GM23338 (cell line): ENCODE data around the gene SCRT2. TPM values are rescaled to one million over a fixed set of nuclear protein-coding genes. Genes with fewer than 3 reads are reported as not detected.

ENCODE experiments used
- ATAC-seq: fragments of 200-7000 bp; cut with Tn5 transposase; 3 replicates; pipeline ENCODE4 v1.9.1; 2020
- DNase-seq: peaks from one replicate; pipeline ENCODE4 v3.0.0-alpha.2; 2015; ENCODE audit warnings: low spot score
- H2AFZ ChIP-seq: fragments of 200-600 bp; sonication (generic); 2 replicates; pipeline ENCODE4 v1.8.0; 2016; ENCODE audit warnings: antibody characterized with exemption, mild to moderate bottlenecking, moderate library complexity
- H3F3A ChIP-seq: fragments of 200-600 bp; sonication (generic); replicated peaks from 2 replicates; pipeline ENCODE4 v1.8.0; 2017; ENCODE audit warnings: antibody characterized with exemption, mixed run types, low read depth
- H3K27ac ChIP-seq: fragments of 200-600 bp; sonication (generic); 2 replicates; pipeline ENCODE4 v1.6.1; 2016; ENCODE audit warnings: low read depth
- H3K27me3 ChIP-seq: fragments of 200-600 bp; sonication (generic); 2 replicates; pipeline ENCODE4 v1.8.0; 2016; ENCODE audit warnings: mild to moderate bottlenecking, mixed run types, moderate library complexity; ENCODE audit not compliant: insufficient read depth
- H3K36me3 ChIP-seq: fragments of 200-600 bp; sonication (generic); 2 replicates; pipeline ENCODE4 v1.8.0; 2016; ENCODE audit warnings: mild to moderate bottlenecking; ENCODE audit not compliant: insufficient read depth
- H3K4me1 ChIP-seq: fragments of 200-600 bp; sonication (generic); 2 replicates; pipeline ENCODE4 v1.8.0; 2016; ENCODE audit warnings: mild to moderate bottlenecking, moderate library complexity; ENCODE audit not compliant: insufficient read depth
- H3K4me2 ChIP-seq: fragments of 200-600 bp; sonication (generic); 2 replicates; pipeline ENCODE4 v1.7.1; 2017; ENCODE audit warnings: mixed run types
- H3K4me3 ChIP-seq: fragments of 200-600 bp; sonication (generic); 2 replicates; pipeline ENCODE4 v1.6.1; 2016; ENCODE audit warnings: mixed run types
- H3K79me2 ChIP-seq: fragments of 200-600 bp; sonication (generic); replicated peaks from 2 replicates; pipeline ENCODE4 v1.8.0; 2017; ENCODE audit warnings: mild to moderate bottlenecking; ENCODE audit not compliant: insufficient read depth
- H3K9me2 ChIP-seq: fragments of 200-600 bp; sonication (generic); 2 replicates; pipeline ENCODE4 v1.8.0; 2017; ENCODE audit not compliant: insufficient read depth
- H4K20me1 ChIP-seq: fragments of 200-600 bp; sonication (generic); replicated peaks from 2 replicates; pipeline ENCODE4 v1.8.0; 2017; ENCODE audit warnings: mild to moderate bottlenecking; ENCODE audit not compliant: insufficient read depth
- H3K27ac Mint-ChIP-seq: 2 replicates; pipeline ENCODE4 v1.8.0; 2020; ENCODE audit warnings: inconsistent platforms, mild to moderate bottlenecking, moderate library complexity, mixed read lengths
- H3K27me3 Mint-ChIP-seq: 3 replicates; pipeline ENCODE4 v1.8.0; 2022; ENCODE audit warnings: low read depth, mild to moderate bottlenecking, moderate library complexity, mixed read lengths, inconsistent platforms; ENCODE audit not compliant: insufficient read depth, poor library complexity
- H3K36me3 Mint-ChIP-seq: 3 replicates; pipeline ENCODE4 v1.8.0; 2021; ENCODE audit warnings: low read depth, mild to moderate bottlenecking, inconsistent platforms, moderate library complexity, mixed read lengths
- H3K4me1 Mint-ChIP-seq: 3 replicates; pipeline ENCODE4 v1.8.0; 2020; ENCODE audit warnings: mild to moderate bottlenecking, inconsistent platforms, mixed read lengths
- H3K4me3 Mint-ChIP-seq: 3 replicates; pipeline ENCODE4 v1.8.0; 2021; ENCODE audit warnings: moderate library complexity, mild to moderate bottlenecking, inconsistent platforms, mixed read lengths
- H3K9me3 Mint-ChIP-seq: 3 replicates; pipeline ENCODE4 v1.8.0; 2020; ENCODE audit warnings: moderate library complexity, mild to moderate bottlenecking, inconsistent platforms, mixed read lengths
- CREB1 ChIP-seq: fragments of 250-450 bp; sonication (Bioruptor Pico); IDR thresholded peaks from 2 replicates; pipeline ENCODE4 v1.5.0; 2020; ENCODE audit warnings: low read depth, mild to moderate bottlenecking, moderate library complexity
- EZH2 ChIP-seq: fragments of 200-600 bp; sonication (generic); IDR thresholded peaks from one replicate; pipeline ENCODE4 v1.8.0; 2017; ENCODE audit warnings: antibody characterized with exemption, mild to moderate bottlenecking, low read depth; ENCODE audit not compliant: unreplicated experiment
- EZH2phosphoT487 ChIP-seq: fragments of 200-600 bp; sonication (generic); IDR thresholded peaks from one replicate; pipeline ENCODE4 v1.8.1; 2018; ENCODE audit warnings: antibody characterized with exemption; ENCODE audit not compliant: unreplicated experiment
- JUNB ChIP-seq: IDR thresholded peaks from one replicate; pipeline ENCODE4 v1.6.1; 2016; ENCODE audit warnings: antibody characterized with exemption; ENCODE audit not compliant: unreplicated experiment
- NANOG ChIP-seq: IDR thresholded peaks from 2 replicates; pipeline ENCODE4 v1.6.1; 2016; ENCODE audit warnings: antibody characterized with exemption, borderline replicate concordance
- POLR2AphosphoS5 ChIP-seq: IDR thresholded peaks from 2 replicates; pipeline ENCODE4 v1.6.1; 2016; ENCODE audit warnings: antibody characterized with exemption, low read depth
- STAT1 ChIP-seq: IDR thresholded peaks from one replicate; pipeline ENCODE4 v1.6.1; 2016; ENCODE audit warnings: antibody characterized with exemption; ENCODE audit not compliant: unreplicated experiment
- ZNF114 ChIP-seq: fragments of 250-450 bp; sonication (Bioruptor Pico); IDR thresholded peaks from 2 replicates; pipeline ENCODE4 v1.5.0; 2020; ENCODE audit warnings: mild to moderate bottlenecking, moderate library complexity
- polyA plus RNA-seq: library from polyadenylated mRNA; unstranded; fragments of >200 nt; fragmentation: Nextera tagmentation; extraction: Ambion mirVana; gene quantifications from 2 replicates; pipeline ENCODE4 v1.2.1, GENCODE V29; 2016
- total RNA-seq: library from RNA; depleted of rRNA; stranded (reverse); fragments of >200 nt; shearing (Covaris generic); gene quantifications from 2 replicates; pipeline ENCODE4 v1.2.3, GENCODE V29; 2014
- TF ChIP-seq, protein P1 (sequence below), 2 experiments: fragments of 200-600 bp in 1 of 2; sonication (generic) in 1 of 2; conservative IDR thresholded peaks; 2 replicates each; pipeline versions ENCODE4 v1.5.1 to v1.6.1; 2016 to 2017; ENCODE audit warnings: antibody characterized with exemption in 2 of 2, low read depth in 2 of 2, mild to moderate bottlenecking in 2 of 2, moderate library complexity in 1 of 2
- TF ChIP-seq, protein P2 (sequence below): IDR thresholded peaks from 2 replicates; pipeline ENCODE4 v1.6.1; 2016; ENCODE audit warnings: antibody characterized with exemption
- TF ChIP-seq, protein P3 (sequence below): fragments of 250-450 bp; sonication (Bioruptor Pico); IDR thresholded peaks from 2 replicates; pipeline ENCODE4 v1.5.0; 2020; ENCODE audit warnings: mild to moderate bottlenecking, moderate library complexity

Gene SCRT2
- total and polyA plus RNA-seq, 2 experiments from 2014 or later: 0.31 TPM; not detected in 1

GRCh38 chr20:665276-665675 lies 10.3 kb downstream of the SCRT2 start (continued):
- TF ChIP-seq CREB1 (CRISPR knock-in tag) (no peak), ZNF114 (CRISPR knock-in tag) (no peak), JUNB (no peak), EZH2phosphoT487 (no peak)
- TF ChIP-seq, protein P1, sequence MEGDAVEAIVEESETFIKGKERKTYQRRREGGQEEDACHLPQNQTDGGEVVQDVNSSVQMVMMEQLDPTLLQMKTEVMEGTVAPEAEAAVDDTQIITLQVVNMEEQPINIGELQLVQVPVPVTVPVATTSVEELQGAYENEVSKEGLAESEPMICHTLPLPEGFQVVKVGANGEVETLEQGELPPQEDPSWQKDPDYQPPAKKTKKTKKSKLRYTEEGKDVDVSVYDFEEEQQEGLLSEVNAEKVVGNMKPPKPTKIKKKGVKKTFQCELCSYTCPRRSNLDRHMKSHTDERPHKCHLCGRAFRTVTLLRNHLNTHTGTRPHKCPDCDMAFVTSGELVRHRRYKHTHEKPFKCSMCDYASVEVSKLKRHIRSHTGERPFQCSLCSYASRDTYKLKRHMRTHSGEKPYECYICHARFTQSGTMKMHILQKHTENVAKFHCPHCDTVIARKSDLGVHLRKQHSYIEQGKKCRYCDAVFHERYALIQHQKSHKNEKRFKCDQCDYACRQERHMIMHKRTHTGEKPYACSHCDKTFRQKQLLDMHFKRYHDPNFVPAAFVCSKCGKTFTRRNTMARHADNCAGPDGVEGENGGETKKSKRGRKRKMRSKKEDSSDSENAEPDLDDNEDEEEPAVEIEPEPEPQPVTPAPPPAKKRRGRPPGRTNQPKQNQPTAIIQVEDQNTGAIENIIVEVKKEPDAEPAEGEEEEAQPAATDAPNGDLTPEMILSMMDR (conservative IDR thresholded peaks at IDR 0.05; ENCODE audit: low read depth in 2 of 2): no peak

- peak overlapping the region; percentile 50; the same call in 2 of the 3 replicates for H3K4me3 Mint-ChIP-seq
- peaks cover 72% of the 10 kb centered on the region for H3K4me1 Mint-ChIP-seq
- Histone ChIP-seq H2AFZ (no peak overlapping the region), H4K20me1 (no peaks in the 10 kb centered on the region), H3K4me1 (peaks cover 62% of the 10 kb centered on the region), H3F3A (peaks cover 14% of the 10 kb centered on the region), H3K4me2 (peak overlapping the region; percentile 67; the same call in 1 of the 2 replicates), H3K36me3 (no peaks in the 10 kb centered on the region; the same call in 1 of the 2 replicates), H3K27me3 (peaks cover 55% of the 10 kb centered on the region), H3K4me3 (peak overlapping the region; percentile 37; the same call in 1 of the 2 replicates), H3K9me2 (0 out of 2 replicates have a peak, but pooled peaks cover 2% of the 10 kb centered on the region), H3K79me2 (no peaks in the 10 kb centered on the region), H3K27ac (no peak overlapping the region)
- TF ChIP-seq, protein P2, sequence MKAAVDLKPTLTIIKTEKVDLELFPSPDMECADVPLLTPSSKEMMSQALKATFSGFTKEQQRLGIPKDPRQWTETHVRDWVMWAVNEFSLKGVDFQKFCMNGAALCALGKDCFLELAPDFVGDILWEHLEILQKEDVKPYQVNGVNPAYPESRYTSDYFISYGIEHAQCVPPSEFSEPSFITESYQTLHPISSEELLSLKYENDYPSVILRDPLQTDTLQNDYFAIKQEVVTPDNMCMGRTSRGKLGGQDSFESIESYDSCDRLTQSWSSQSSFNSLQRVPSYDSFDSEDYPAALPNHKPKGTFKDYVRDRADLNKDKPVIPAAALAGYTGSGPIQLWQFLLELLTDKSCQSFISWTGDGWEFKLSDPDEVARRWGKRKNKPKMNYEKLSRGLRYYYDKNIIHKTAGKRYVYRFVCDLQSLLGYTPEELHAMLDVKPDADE: no peak
- TF ChIP-seq EZH2 (peak; percentile 25), NANOG (no peak), EZH2phosphoT487 (no peak)
- ATAC-seq (no peak), DNase-seq (no peak)
- H3K36me3 Mint-ChIP-seq: no peaks in the 10 kb centered on the region
- 0 out of 3 replicates have a peak, but pooled peaks cover 3% of the 10 kb centered on the region for H3K9me3 Mint-ChIP-seq
- peaks cover 37% of the 10 kb centered on the region for H3K27me3 Mint-ChIP-seq
- H3K27ac Mint-ChIP-seq: no peak overlapping the region
Measured at GRCh38 chr20:664576-664975, 11.0 kb downstream of the SCRT2 start.

- DNase-seq (no peak), ATAC-seq (no peak; the same call in 2 of the 3 replicates)
- peaks cover 66% of the 10 kb centered on the region for H3K4me1 ChIP-seq
- H3K79me2 ChIP-seq: no peaks in the 10 kb centered on the region
- peaks cover 14% of the 10 kb centered on the region for H3F3A ChIP-seq
- peak overlapping the region; percentile 37; the same call in 1 of the 2 replicates for H3K4me3 ChIP-seq
- peaks cover 55% of the 10 kb centered on the region for H3K27me3 ChIP-seq
- peak overlapping the region; percentile 67; the same call in 1 of the 2 replicates for H3K4me2 ChIP-seq
- peaks cover 72% of the 10 kb centered on the region for H3K4me1 Mint-ChIP-seq
- H3K27me3 Mint-ChIP-seq: peaks cover 36% of the 10 kb centered on the region
- no peaks in the 10 kb centered on the region; the same call in 1 of the 2 replicates for H3K36me3 ChIP-seq
- H4K20me1 ChIP-seq: no peaks in the 10 kb centered on the region
- H3K9me2 ChIP-seq: 0 out of 2 replicates have a peak, but pooled peaks cover 5% of the 10 kb centered on the region
- H3K27ac ChIP-seq: no peak overlapping the region
- H3K4me3 Mint-ChIP-seq: no peak overlapping the region
- no peak overlapping the region for H3K27ac Mint-ChIP-seq
- no peaks in the 10 kb centered on the region for H3K36me3 Mint-ChIP-seq
- H2AFZ ChIP-seq: no peak overlapping the region
- H3K9me3 Mint-ChIP-seq: 0 out of 3 replicates have a peak, but pooled peaks cover 3% of the 10 kb centered on the region
- TF ChIP-seq CREB1 (CRISPR knock-in tag) (no peak), POLR2AphosphoS5 (no peak), STAT1 (no peak), EZH2phosphoT487 (no peak)
- TF ChIP-seq, protein P3, sequence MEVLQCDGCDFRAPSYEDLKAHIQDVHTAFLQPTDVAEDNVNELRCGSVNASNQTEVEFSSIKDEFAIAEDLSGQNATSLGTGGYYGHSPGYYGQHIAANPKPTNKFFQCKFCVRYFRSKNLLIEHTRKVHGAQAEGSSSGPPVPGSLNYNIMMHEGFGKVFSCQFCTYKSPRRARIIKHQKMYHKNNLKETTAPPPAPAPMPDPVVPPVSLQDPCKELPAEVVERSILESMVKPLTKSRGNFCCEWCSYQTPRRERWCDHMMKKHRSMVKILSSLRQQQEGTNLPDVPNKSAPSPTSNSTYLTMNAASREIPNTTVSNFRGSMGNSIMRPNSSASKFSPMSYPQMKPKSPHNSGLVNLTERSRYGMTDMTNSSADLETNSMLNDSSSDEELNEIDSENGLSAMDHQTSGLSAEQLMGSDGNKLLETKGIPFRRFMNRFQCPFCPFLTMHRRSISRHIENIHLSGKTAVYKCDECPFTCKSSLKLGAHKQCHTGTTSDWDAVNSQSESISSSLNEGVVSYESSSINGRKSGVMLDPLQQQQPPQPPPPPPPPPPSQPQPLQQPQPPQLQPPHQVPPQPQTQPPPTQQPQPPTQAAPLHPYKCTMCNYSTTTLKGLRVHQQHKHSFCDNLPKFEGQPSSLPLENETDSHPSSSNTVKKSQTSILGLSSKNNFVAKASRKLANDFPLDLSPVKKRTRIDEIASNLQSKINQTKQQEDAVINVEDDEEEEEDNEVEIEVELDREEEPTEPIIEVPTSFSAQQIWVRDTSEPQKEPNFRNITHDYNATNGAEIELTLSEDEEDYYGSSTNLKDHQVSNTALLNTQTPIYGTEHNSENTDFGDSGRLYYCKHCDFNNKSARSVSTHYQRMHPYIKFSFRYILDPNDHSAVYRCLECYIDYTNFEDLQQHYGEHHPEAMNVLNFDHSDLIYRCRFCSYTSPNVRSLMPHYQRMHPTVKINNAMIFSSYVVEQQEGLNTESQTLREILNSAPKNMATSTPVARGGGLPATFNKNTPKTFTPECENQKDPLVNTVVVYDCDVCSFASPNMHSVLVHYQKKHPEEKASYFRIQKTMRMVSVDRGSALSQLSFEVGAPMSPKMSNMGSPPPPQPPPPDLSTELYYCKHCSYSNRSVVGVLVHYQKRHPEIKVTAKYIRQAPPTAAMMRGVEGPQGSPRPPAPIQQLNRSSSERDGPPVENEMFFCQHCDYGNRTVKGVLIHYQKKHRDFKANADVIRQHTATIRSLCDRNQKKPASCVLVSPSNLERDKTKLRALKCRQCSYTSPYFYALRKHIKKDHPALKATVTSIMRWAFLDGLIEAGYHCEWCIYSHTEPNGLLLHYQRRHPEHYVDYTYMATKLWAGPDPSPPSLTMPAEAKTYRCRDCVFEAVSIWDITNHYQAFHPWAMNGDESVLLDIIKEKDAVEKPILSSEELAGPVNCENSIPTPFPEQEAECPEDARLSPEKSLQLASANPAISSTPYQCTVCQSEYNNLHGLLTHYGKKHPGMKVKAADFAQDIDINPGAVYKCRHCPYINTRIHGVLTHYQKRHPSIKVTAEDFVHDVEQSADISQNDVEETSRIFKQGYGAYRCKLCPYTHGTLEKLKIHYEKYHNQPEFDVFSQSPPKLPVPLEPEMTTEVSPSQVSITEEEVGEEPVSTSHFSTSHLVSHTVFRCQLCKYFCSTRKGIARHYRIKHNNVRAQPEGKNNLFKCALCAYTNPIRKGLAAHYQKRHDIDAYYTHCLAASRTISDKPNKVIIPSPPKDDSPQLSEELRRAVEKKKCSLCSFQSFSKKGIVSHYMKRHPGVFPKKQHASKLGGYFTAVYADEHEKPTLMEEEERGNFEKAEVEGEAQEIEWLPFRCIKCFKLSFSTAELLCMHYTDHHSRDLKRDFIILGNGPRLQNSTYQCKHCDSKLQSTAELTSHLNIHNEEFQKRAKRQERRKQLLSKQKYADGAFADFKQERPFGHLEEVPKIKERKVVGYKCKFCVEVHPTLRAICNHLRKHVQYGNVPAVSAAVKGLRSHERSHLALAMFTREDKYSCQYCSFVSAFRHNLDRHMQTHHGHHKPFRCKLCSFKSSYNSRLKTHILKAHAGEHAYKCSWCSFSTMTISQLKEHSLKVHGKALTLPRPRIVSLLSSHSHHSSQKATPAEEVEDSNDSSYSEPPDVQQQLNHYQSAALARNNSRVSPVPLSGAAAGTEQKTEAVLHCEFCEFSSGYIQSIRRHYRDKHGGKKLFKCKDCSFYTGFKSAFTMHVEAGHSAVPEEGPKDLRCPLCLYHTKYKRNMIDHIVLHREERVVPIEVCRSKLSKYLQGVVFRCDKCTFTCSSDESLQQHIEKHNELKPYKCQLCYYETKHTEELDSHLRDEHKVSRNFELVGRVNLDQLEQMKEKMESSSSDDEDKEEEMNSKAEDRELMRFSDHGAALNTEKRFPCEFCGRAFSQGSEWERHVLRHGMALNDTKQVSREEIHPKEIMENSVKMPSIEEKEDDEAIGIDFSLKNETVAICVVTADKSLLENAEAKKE (CRISPR knock-in tag): no peak
Measured at GRCh38 chr20:664151-664550, 11.5 kb downstream of the SCRT2 start.
